Cardiac muscle cell (in vitro differentiated cells and primary cell): Measurements from ENCODE around the gene GUCY1B1. TPM values are rescaled to one million over a fixed set of nuclear protein-coding genes. Genes with fewer than 3 reads are reported as not detected.

Experiments used
- DNase-seq, 2 donors: peaks; one replicate each; pipeline versions ENCODE4 v3.0.0 to v3.0.0-alpha.2; 2010 to 2017; ENCODE audit warnings: low read depth in 1 of 2, low spot score in 1 of 2
- H3K27ac ChIP-seq: fragments of 200-600 bp; sonication (generic); 2 replicates; pipeline ENCODE4 v1.5.1; 2016
- H3K27me3 ChIP-seq: fragments of 200-600 bp; sonication (generic); 2 replicates; pipeline ENCODE4 v1.6.0; 2016; ENCODE audit warnings: control low read depth
- H3K36me3 ChIP-seq: fragments of 200-600 bp; sonication (generic); 2 replicates; pipeline ENCODE4 v1.5.1; 2016; ENCODE audit warnings: control low read depth
- H3K4me1 ChIP-seq: fragments of 200-600 bp; sonication (generic); 2 replicates; pipeline ENCODE4 v1.8.1; 2017; ENCODE audit warnings: low read depth, mild to moderate bottlenecking, mixed run types
- H3K4me3 ChIP-seq: fragments of 200-600 bp; sonication (generic); 2 replicates; pipeline ENCODE4 v1.5.1; 2016; ENCODE audit warnings: mild to moderate bottlenecking
- H3K9me3 ChIP-seq: fragments of 200-600 bp; sonication (generic); 2 replicates; pipeline ENCODE4 v1.5.1; 2017; ENCODE audit warnings: low read depth, mild to moderate bottlenecking, control low read depth
- polyA plus RNA-seq: library from polyadenylated mRNA; unstranded; fragments of >200 nt; fragmentation: Nextera tagmentation; extraction: Ambion mirVana; gene quantifications from 2 replicates; pipeline ENCODE4 v1.2.1, GENCODE V29; 2016
- total RNA-seq: library from RNA; depleted of rRNA; stranded (reverse); fragments of >200 nt; gene quantifications from 2 replicates; pipeline ENCODE4 v1.2.3, GENCODE V29; 2016
- TF ChIP-seq, protein P1 (sequence below): IDR thresholded peaks from 2 replicates; pipeline ENCODE4 v1.5.1; 2012; ENCODE audit warnings: low read depth, mild to moderate bottlenecking, low read length

The GUCY1B1 gene
- total and polyA plus RNA-seq, 2 experiments from 2014 or later = 19.1 to 26.6 TPM

DNA sequence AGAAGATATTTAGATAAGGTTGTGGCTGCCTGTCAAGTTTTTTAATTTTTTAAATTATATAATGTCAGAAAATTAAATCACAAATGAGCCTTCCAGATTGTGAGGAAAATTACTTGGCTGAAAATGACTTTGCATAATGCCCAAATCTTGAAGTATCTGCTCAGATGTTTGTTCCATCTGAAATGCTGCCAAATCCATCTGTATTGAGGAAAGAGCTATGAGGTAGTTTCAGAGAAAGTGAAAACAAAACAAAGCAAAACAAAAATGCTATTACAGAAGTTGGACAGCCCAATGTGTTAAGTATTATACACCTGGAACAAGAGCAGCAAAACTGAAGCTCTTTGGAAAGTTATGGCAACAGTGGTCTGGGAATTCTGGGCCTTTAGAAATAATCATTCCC is 23.3 kb upstream of the GUCY1B1 start:
- TF ChIP-seq, protein P1, sequence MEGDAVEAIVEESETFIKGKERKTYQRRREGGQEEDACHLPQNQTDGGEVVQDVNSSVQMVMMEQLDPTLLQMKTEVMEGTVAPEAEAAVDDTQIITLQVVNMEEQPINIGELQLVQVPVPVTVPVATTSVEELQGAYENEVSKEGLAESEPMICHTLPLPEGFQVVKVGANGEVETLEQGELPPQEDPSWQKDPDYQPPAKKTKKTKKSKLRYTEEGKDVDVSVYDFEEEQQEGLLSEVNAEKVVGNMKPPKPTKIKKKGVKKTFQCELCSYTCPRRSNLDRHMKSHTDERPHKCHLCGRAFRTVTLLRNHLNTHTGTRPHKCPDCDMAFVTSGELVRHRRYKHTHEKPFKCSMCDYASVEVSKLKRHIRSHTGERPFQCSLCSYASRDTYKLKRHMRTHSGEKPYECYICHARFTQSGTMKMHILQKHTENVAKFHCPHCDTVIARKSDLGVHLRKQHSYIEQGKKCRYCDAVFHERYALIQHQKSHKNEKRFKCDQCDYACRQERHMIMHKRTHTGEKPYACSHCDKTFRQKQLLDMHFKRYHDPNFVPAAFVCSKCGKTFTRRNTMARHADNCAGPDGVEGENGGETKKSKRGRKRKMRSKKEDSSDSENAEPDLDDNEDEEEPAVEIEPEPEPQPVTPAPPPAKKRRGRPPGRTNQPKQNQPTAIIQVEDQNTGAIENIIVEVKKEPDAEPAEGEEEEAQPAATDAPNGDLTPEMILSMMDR = no peak
- DNase-seq = peak in 1 of 2 donors; percentile 48
- Histone ChIP-seq H3K27ac (no peak overlapping the region), H3K36me3 (peaks cover 11% of the 10 kb centered on the region), H3K4me3 (no peak overlapping the region), H3K27me3 (no peaks in the 10 kb centered on the region), H3K9me3 (no peaks in the 10 kb centered on the region), H3K4me1 (peaks cover 29% of the 10 kb centered on the region)

DNA sequence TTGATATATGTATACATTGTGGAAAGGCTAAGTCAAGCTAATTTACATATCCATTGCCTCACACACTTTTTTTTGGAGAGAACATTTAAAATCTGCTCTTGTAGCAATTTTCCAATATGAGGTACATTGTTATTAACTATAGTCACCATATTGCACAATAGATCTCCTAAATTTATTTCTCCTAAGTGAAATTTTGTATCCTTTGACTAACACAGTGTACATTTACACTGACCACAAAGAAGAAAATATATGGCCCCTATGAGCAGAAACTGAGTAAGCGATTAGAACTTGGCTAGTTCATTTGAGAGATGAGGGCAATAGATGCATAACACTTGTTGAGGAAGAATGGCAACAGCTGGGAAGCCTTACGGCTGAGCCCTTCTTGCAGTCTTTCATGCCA is 20.3 kb upstream of the GUCY1B1 start:
- TF ChIP-seq, protein P1 = no peak
- no peaks in the 10 kb centered on the region for H3K9me3 ChIP-seq
- H3K36me3 ChIP-seq = no peaks in the 10 kb centered on the region
- peaks cover 36% of the 10 kb centered on the region for H3K4me1 ChIP-seq
- no peak overlapping the region for H3K27ac ChIP-seq
- no peak overlapping the region for H3K4me3 ChIP-seq
- peak in 1 of 2 donors; percentile 49 for DNase-seq
- H3K27me3 ChIP-seq = no peaks in the 10 kb centered on the region

DNA sequence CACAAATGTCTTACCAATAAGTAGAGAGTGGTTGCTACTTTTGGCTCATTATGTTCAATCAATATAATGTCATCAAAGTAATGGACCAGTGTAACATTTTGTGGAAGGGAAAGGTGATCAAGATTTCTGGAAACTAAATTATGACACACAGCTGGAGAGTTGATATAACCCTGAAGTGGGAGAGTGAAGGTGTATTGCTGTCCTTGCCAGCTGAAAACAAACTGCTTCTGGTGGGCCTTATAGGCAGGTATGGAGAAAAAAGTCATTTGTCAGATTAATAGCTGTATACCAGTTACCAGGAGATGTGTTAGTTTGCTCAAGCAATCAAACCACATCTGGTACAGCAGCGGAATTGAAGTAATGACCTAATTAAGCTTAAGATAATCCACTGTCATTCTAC is 17.3 kb upstream of the GUCY1B1 start:
- no peak overlapping the region for H3K4me3 ChIP-seq
- no peaks in the 10 kb centered on the region for H3K27me3 ChIP-seq
- H3K9me3 ChIP-seq = no peaks in the 10 kb centered on the region
- DNase-seq = no peak
- H3K36me3 ChIP-seq = no peaks in the 10 kb centered on the region
- H3K4me1 ChIP-seq = peaks cover 19% of the 10 kb centered on the region
- H3K27ac ChIP-seq = peak overlapping the region; percentile 55
- TF ChIP-seq, protein P1 = no peak

DNA sequence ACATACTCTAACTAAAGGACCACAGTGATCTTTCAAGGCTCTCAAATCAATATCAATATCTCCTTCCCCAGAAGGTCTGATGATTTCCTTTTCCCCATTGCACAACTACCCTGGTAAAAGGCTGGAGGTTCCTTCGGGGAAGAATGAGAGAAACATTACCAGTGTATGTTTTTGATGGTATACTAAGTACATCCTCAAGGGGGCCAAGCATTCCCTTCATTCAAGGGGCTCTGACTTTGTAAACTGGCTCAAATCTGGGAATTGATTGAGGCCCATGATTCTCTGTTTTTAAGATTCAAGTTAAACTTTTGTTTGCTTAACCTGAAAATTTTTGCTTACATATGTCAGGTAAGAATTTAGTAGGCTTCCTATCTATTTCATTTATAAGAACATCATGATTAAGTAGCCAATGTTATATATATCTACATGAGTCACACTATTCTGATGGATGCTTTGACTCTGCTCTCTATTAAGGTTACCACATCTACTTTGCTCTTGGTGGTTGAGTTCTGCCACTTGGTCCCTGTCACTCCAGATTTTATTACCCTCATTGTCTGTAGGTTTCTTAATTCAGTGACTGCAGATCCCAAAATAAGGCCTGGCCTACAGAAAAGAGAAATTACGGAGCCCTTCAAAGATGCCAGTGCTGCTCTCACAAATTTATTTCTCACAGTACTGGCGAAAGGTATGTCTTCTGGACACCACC is 16.4 kb upstream of the GUCY1B1 start:
- Histone ChIP-seq H3K27me3 (no peaks in the 10 kb centered on the region), H3K4me3 (no peak overlapping the region), H3K36me3 (no peaks in the 10 kb centered on the region), H3K4me1 (peaks cover 19% of the 10 kb centered on the region), H3K9me3 (no peaks in the 10 kb centered on the region), H3K27ac (no peak overlapping the region)
- DNase-seq = peak in 1 of 2 donors; percentile 5
- TF ChIP-seq, protein P1 = peak; percentile 9

DNA sequence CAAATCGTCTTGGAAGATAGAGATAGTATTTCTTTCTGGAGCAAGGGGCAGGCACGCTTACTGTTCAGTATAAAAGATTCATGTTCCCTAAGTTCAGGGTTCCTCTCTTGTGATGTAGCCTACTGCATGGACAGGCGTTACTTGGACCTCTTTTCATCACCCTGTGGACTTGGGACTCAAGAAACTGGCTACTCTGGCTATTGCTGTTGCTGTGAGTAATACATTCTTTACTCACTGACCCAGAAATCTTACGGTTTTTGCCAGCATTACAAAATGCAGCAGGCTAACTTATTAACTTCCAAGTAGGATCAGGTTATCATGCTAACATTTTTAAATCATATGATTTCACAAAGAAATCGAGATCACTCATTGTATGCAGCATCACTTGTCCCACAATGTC is 12.8 kb upstream of the GUCY1B1 start:
- Histone ChIP-seq H3K27ac (no peak overlapping the region), H3K4me1 (peaks cover 4% of the 10 kb centered on the region), H3K4me3 (no peak overlapping the region), H3K36me3 (no peaks in the 10 kb centered on the region), H3K27me3 (no peaks in the 10 kb centered on the region), H3K9me3 (no peaks in the 10 kb centered on the region)
- TF ChIP-seq, protein P1 = no peak
- peak in 1 of 2 donors; percentile 49 for DNase-seq
